ENCODE data around the gene MACROD1.
"Not testable (repeated sequence)": the region's sequence is repeated elsewhere in the genome, so short reads cannot be mapped to it uniquely, and the experiment has no call there.

Gene MACROD1

GRCh38 chr11:64064374-64065140, 101.4 kb downstream of the MACROD1 start:
- FAIRE-seq, result no peak

GRCh38 chr11:64063777-64064176, 102.1 kb downstream of the MACROD1 start:
- no peak for FAIRE-seq
- no peak for DNase-seq (ENCODE audit: extremely low spot score, insufficient read length, low read depth)

More at GRCh38 chr11:64064374-64065140, 101.4 kb downstream of the MACROD1 start:
- no peak for DNase-seq (ENCODE audit: extremely low spot score, insufficient read length, low read depth)

GRCh38 chr11:64062185-64063039, 103.5 kb downstream of the MACROD1 start:
- FAIRE-seq (no peak), DNase-seq (ENCODE audit: extremely low spot score, insufficient read length, low read depth) (no peak)

DNA sequence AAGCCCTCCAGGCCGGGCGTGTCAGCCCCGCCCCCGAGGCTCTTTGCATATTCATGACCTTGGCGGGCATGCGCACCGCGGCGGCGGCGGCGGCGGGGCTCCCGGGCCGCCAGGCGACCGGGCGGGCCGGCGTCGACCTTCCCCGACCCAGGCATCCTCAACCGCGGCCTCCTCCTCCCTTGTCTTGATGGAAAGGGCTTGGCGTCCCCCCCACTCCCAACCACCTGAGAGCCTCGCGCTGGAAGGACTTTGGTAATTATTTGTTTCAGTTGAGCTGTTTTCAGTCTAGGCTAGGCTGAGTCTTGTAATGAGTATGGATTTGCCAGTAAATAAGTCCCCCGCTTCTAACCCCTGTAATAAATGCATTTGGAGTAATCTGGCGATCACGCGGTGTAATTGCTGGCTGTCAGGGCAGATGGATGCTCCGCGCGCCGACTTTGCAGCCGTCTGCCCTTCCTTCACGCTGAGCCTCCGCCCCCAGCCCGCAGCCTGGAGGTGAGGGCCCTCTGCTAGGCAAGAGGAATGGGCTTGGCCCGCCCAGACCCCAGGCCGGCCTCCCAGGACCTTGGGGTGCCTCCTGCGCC, 105.0 kb downstream of the MACROD1 start:
- peak; percentile 53 for DNase-seq (ENCODE audit: extremely low spot score, insufficient read length, low read depth)
- FAIRE-seq, result no peak

DNA sequence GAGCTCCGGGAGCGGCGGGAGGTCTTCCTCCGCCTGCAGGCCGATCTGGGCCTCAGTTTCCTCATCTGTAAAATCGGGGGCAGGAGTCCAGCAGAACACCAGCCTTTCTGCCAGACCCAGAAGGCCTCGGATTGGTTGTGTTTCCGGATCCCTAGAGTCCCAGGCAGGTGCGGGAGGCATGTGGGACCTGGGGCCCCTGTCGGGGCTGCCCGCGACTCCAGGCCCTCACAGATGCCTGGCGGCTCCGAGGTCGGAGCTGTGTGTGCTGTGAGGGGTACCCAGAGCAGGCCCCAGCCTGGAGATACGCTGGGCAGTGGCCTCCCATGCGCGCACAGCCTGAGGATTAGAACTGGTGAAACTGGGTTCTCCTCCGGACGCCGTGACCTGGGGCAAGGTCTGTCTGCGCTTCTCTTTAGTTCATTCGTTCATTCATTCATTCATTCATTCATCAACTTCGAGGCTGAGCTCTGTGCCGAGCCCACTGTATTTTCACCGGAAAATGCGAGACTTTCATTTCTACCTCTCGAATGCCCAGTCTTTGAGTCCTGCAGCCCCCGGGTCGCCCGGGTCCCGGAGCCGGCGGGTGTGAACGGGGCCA, 105.6 kb downstream of the MACROD1 start:
- DNase-seq (ENCODE audit: extremely low spot score, insufficient read length, low read depth) (no peak), FAIRE-seq (no peak)

GRCh38 chr11:64059339-64060140, 106.4 kb downstream of the MACROD1 start:
- no peak for FAIRE-seq
- DNase-seq (ENCODE audit: extremely low spot score, insufficient read length, low read depth), result no peak

- FAIRE-seq, result no peak
- DNase-seq (ENCODE audit: extremely low spot score, insufficient read length, low read depth), result no peak
Measured at GRCh38 chr11:64058494-64058893, 107.4 kb downstream of the MACROD1 start.

- FAIRE-seq, result no peak
Measured at GRCh38 chr11:64057890-64058289, 108.0 kb downstream of the MACROD1 start.

DNA sequence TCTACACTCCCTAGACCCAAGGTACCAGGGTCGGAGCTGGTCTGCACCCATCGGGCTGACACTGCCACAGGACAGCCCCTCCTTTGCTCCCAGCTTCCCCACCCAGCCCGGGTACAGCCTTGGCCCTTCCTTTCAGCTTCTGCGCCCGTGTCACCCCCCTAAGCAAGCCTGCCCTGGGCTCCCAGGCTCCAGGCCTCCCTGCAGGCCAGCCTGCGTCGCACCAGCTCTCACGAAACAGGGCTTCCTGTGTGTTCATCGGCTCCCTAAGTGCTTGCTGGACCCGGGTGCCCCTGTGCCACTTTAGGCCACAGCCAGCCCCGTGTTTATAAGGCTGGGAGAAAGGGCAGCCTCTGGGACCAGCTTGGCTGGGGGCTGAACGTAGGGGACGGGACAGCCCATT, 109.1 kb downstream of the MACROD1 start:
- DNase-seq (ENCODE audit: extremely low spot score, insufficient read length, low read depth), result no peak
- FAIRE-seq, result no peak

More at GRCh38 chr11:64057890-64058289, 108.0 kb downstream of the MACROD1 start:
- DNase-seq (ENCODE audit: extremely low spot score, insufficient read length, low read depth), result no peak

DNA sequence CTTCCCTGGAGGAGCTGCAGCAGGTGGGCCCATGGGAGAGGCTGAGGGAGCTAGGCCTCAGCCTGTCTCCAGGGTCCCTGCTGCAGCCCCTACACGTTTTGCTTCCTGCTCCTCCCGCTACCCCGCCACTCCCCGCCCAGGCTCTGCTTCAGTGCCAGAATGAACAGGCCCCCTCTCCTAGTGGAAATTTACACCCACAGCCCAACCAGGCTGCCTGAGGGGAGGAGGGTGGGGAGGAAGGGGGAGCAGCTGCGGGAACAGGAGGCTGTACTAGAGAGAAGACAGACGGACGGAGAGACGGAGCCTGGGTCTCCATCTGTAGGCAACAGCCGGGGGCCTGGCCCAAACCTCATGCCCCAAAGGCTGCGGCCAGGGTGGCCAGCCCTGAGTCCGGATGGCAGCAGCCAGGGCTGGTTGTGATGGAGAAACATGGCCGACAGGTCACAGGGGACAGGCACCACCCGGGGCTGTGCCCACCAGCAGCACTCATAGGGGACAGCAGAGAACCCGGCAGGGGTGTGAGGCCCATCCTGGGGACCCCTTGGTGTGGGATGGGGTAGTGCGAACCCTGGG, 109.6 kb downstream of the MACROD1 start:
- DNase-seq (ENCODE audit: extremely low spot score, insufficient read length, low read depth) (no peak), FAIRE-seq (no peak)

DNA sequence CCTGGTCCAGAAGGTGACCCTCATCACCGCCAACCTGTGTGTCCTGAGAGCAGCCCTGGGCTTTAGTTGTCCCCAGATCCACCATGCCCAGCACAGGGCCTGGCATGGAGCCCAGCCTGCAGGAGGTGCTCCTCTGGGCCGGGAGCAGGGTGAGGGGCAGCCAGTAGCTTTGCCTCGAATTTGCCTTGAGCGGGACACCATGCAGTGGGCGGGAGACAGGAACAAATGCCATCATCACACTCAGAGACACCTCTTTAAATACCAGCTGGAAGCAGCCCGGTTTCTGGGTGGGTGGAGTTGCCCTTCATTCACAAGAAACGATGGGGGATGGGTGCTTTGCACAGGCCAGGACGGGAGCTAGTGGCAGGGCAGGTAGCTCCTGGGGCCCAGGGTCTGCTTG, 110.8 kb downstream of the MACROD1 start:
- DNase-seq (ENCODE audit: extremely low spot score, insufficient read length, low read depth) (no peak), FAIRE-seq (no peak)

GRCh38 chr11:64053699-64054098, 112.2 kb downstream of the MACROD1 start:
- DNase-seq (ENCODE audit: extremely low spot score, insufficient read length, low read depth) (no peak), FAIRE-seq (no peak)

DNA sequence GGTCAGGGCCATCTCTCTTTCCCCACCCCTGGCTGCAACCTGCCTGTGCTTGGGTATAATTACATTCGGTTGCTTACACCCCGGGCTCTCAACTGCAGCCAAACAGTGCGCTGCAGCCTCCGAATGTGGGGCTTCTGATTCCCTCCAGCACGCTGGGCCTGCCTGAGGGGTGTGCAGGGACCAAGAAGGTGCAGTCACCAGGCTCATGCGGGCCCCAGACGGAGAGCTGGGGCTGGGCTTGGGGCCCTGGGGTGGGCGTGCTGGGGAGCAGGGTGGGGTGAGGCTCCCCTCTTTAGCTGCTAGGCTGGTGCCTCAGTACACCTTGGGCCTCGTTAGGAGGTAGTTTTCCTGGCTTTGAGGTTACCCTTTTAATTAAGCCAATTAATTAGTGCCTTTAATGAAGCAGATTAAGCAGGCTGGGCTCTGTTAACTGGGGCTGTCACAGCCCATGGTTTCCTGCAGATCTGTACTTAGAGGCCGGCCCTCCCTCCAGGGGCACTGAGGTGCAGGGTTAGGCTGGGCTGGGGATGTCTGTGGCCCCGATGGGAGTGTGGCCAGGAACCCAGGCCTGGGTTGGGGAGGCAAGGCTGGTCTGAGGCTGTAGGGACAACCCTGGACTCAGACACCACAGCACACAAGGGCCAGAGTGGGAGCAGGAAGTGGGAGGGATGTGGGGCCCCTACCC, 112.8 kb downstream of the MACROD1 start:
- no peak for DNase-seq (ENCODE audit: extremely low spot score, insufficient read length, low read depth)
- FAIRE-seq, result no peak

DNA sequence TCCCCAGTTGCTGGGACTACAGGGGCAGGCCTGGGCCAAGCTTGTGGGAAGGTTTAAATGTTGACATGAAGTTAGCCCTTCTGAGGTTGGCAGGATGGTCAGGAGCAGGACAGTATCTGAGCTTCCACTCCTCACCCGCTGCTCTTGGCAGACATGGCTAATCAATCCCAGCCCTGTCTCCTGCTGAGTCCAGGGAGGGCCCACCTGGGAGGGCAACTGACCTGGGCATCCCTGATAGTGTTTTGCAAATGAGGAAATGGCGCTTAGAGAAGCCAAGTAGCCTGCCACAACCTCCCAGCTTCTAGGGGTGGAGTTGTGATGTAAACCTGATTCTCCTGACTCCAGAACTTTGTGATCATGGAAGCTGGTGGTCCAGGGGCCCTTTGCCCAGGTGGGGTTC, 113.5 kb downstream of the MACROD1 start:
- no peak for DNase-seq (ENCODE audit: extremely low spot score, insufficient read length, low read depth)
- no peak for FAIRE-seq

- DNase-seq (ENCODE audit: extremely low spot score, insufficient read length, low read depth) (no peak), FAIRE-seq (no peak)
Measured at GRCh38 chr11:64051297-64051696, 114.6 kb downstream of the MACROD1 start.

DNA sequence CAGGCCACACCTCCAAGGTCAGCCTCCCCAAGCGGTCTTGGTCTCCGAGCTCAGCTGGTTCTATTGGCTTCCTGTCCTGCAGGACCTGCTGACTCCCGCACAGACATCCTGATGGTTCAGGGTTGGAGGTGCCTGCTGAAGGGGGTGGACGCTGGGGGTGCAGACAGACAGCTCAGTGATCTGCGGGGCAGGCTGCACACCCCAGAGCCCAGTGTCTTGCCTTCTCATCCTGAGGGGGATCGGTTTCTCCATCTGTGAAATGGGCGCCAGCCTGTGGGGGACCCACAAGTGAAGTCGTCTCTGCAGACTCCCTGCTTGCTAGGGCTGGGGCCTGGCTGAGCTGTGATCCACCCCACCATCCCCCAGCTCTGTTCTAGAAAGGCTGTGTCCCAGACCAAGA, 116.4 kb downstream of the MACROD1 start:
- no peak for DNase-seq (ENCODE audit: extremely low spot score, insufficient read length, low read depth)
- no peak for FAIRE-seq

- no peak for FAIRE-seq
Measured at GRCh38 chr11:64048042-64048854, 117.7 kb downstream of the MACROD1 start.

GRCh38 chr11:64047373-64047772, 118.5 kb downstream of the MACROD1 start:
- FAIRE-seq; DNase-seq (ENCODE audit: extremely low spot score, insufficient read length, low read depth): not testable (repeated sequence)

More at GRCh38 chr11:64048042-64048854, 117.7 kb downstream of the MACROD1 start:
- no peak for DNase-seq (ENCODE audit: extremely low spot score, insufficient read length, low read depth)

Measured in GM18507 (cell line).